Glutamatergic neuron (in vitro differentiated cells): Measurements from ENCODE around the gene ZNF554. TPM values are rescaled to one million over a fixed set of nuclear protein-coding genes. Genes with fewer than 3 reads are reported as not detected.

Experiments
- DNase-seq: peaks from one replicate; pipeline ENCODE4 v3.0.0; 2022
- H3K27ac Mint-ChIP-seq: one replicate; pipeline ENCODE4 v1.8.0; 2020; ENCODE audit warnings: mild to moderate bottlenecking, mixed read lengths, inconsistent platforms; ENCODE audit not compliant: unreplicated experiment
- H3K27me3 Mint-ChIP-seq: one replicate; pipeline ENCODE4 v1.8.0; 2020; ENCODE audit warnings: mild to moderate bottlenecking, moderate library complexity, mixed read lengths, inconsistent platforms; ENCODE audit not compliant: unreplicated experiment
- H3K36me3 Mint-ChIP-seq: one replicate; pipeline ENCODE4 v1.8.0; 2020; ENCODE audit warnings: mild to moderate bottlenecking, mixed read lengths, inconsistent platforms; ENCODE audit not compliant: unreplicated experiment
- H3K4me1 Mint-ChIP-seq: one replicate; pipeline ENCODE4 v1.8.0; 2020; ENCODE audit warnings: mild to moderate bottlenecking, low read depth, mixed read lengths, inconsistent platforms; ENCODE audit not compliant: unreplicated experiment
- H3K4me3 Mint-ChIP-seq: one replicate; pipeline ENCODE4 v1.8.0; 2020; ENCODE audit warnings: mild to moderate bottlenecking, mixed read lengths, inconsistent platforms; ENCODE audit not compliant: unreplicated experiment
- H3K9me3 Mint-ChIP-seq: one replicate; pipeline ENCODE4 v1.8.0; 2020; ENCODE audit warnings: mild to moderate bottlenecking, moderate library complexity, mixed read lengths, inconsistent platforms; ENCODE audit not compliant: unreplicated experiment
- total RNA-seq: library from RNA; stranded (reverse); fragmentation: NEBNext Ultra II Directional; extraction: Animal tissue kit (Norgen Biotek cat#: 25700); gene quantifications from one replicate; pipeline ENCODE4 v1.2.1, GENCODE V29; 2021; ENCODE audit not compliant: unreplicated experiment
- TF ChIP-seq, protein P1 (sequence below): fragments of 200-600 bp; sonication (generic); IDR thresholded peaks from one replicate; pipeline ENCODE4 v1.5.0; 2021; ENCODE audit not compliant: partially characterized antibody, unreplicated experiment

Gene ZNF554
- total RNA-seq, 1 donor from 2014 or later = 5.8 TPM

DNA sequence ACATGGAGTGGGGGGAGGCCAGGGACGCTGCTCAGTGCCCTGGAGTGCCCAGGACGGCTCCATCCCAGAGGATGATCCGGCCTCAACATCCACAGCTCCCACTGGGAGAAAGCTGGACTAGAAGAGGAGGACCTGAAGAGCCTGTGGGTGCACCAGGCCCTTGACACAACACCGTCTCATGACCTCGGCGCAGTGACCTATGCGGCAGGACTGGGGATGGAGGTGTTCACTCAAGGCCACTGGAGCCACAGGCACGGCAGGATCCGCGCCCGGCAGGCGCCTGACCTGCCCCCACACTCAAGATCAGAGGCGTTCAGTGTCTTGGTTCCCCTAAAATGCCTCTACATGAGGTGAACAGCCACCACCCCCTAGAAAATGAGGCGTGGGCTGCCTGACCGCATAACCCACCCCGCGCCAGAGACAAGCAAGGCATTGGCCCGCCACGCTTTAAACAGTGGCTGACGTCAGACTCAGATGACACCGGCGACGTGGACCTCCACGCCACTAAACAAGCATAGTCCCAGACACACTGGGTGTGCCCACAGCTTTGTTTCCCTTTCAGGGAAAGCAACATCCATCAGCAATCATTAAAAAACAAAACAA lies 44.6 kb upstream of the ZNF554 start:
- H3K4me3 Mint-ChIP-seq = peak overlapping the region; percentile 22

GRCh38 chr19:2775556-2776430 lies 43.9 kb upstream of the ZNF554 start:
- peaks cover 7% of the 10 kb centered on the region for H3K9me3 Mint-ChIP-seq
- H3K36me3 Mint-ChIP-seq = peaks cover 8% of the 10 kb centered on the region
- peaks cover 23% of the 10 kb centered on the region for H3K4me1 Mint-ChIP-seq
- TF ChIP-seq, protein P1, sequence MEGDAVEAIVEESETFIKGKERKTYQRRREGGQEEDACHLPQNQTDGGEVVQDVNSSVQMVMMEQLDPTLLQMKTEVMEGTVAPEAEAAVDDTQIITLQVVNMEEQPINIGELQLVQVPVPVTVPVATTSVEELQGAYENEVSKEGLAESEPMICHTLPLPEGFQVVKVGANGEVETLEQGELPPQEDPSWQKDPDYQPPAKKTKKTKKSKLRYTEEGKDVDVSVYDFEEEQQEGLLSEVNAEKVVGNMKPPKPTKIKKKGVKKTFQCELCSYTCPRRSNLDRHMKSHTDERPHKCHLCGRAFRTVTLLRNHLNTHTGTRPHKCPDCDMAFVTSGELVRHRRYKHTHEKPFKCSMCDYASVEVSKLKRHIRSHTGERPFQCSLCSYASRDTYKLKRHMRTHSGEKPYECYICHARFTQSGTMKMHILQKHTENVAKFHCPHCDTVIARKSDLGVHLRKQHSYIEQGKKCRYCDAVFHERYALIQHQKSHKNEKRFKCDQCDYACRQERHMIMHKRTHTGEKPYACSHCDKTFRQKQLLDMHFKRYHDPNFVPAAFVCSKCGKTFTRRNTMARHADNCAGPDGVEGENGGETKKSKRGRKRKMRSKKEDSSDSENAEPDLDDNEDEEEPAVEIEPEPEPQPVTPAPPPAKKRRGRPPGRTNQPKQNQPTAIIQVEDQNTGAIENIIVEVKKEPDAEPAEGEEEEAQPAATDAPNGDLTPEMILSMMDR = no peak
- H3K27me3 Mint-ChIP-seq = peaks cover 6% of the 10 kb centered on the region
- DNase-seq = no peak
- H3K4me3 Mint-ChIP-seq = peak overlapping the region; percentile 22
- peak overlapping the region; percentile 95 for H3K27ac Mint-ChIP-seq

More for the DNA sequence above, 44.6 kb upstream of the ZNF554 start:
- TF ChIP-seq, protein P1 = no peak
- peaks cover 6% of the 10 kb centered on the region for H3K27me3 Mint-ChIP-seq
- H3K36me3 Mint-ChIP-seq = peaks cover 8% of the 10 kb centered on the region
- peak overlapping the region; percentile 95 for H3K27ac Mint-ChIP-seq
- H3K4me1 Mint-ChIP-seq = peaks cover 21% of the 10 kb centered on the region
- DNase-seq = no peak
- H3K9me3 Mint-ChIP-seq = peaks cover 8% of the 10 kb centered on the region

GRCh38 chr19:2777952-2778683 lies 41.5 kb upstream of the ZNF554 start:
- TF ChIP-seq, protein P1 = no peak
- no peak for DNase-seq
- Mint-ChIP-seq H3K27ac (no peak overlapping the region), H3K9me3 (peaks cover 12% of the 10 kb centered on the region), H3K4me1 (peaks cover 27% of the 10 kb centered on the region), H3K27me3 (peaks cover 7% of the 10 kb centered on the region), H3K36me3 (peaks cover 8% of the 10 kb centered on the region), H3K4me3 (no peak overlapping the region)

GRCh38 chr19:2779121-2779740 lies 40.4 kb upstream of the ZNF554 start:
- no peak for DNase-seq
- TF ChIP-seq, protein P1 = no peak
- no peak overlapping the region for H3K4me3 Mint-ChIP-seq
- peaks cover 14% of the 10 kb centered on the region for H3K27me3 Mint-ChIP-seq
- H3K9me3 Mint-ChIP-seq = peaks cover 14% of the 10 kb centered on the region
- peaks cover 8% of the 10 kb centered on the region for H3K36me3 Mint-ChIP-seq
- no peak overlapping the region for H3K27ac Mint-ChIP-seq
- peaks cover 32% of the 10 kb centered on the region for H3K4me1 Mint-ChIP-seq
